Left renal pelvis (tissue), 4 donors: ENCODE data around the gene STKLD1. TPM values are rescaled to one million over a fixed set of nuclear protein-coding genes. Genes with fewer than 3 reads are reported as not detected.
"Not testable (repeated sequence)": the region's sequence is repeated elsewhere in the genome, so short reads cannot be mapped to it uniquely, and the experiment has no call there.

ENCODE experiments used
- DNase-seq, 4 donors: peaks; one replicate each; pipeline ENCODE4 v3.0.0-alpha.2; 2013; ENCODE audit warnings: low read depth in 4 of 4, low spot score in 3 of 4
- polyA plus RNA-seq, 4 donors: library from polyadenylated mRNA; unstranded; fragments of 120-200 nt; gene quantifications; one replicate each; pipeline ENCODE4 v1.2.1, GENCODE V29; 2013; ENCODE audit not compliant: insufficient read length in 4 of 4

Gene STKLD1
- 1 to 10 TPM; 2.9 to 6.7 (median 4.5) TPM for polyA plus RNA-seq

DNA sequence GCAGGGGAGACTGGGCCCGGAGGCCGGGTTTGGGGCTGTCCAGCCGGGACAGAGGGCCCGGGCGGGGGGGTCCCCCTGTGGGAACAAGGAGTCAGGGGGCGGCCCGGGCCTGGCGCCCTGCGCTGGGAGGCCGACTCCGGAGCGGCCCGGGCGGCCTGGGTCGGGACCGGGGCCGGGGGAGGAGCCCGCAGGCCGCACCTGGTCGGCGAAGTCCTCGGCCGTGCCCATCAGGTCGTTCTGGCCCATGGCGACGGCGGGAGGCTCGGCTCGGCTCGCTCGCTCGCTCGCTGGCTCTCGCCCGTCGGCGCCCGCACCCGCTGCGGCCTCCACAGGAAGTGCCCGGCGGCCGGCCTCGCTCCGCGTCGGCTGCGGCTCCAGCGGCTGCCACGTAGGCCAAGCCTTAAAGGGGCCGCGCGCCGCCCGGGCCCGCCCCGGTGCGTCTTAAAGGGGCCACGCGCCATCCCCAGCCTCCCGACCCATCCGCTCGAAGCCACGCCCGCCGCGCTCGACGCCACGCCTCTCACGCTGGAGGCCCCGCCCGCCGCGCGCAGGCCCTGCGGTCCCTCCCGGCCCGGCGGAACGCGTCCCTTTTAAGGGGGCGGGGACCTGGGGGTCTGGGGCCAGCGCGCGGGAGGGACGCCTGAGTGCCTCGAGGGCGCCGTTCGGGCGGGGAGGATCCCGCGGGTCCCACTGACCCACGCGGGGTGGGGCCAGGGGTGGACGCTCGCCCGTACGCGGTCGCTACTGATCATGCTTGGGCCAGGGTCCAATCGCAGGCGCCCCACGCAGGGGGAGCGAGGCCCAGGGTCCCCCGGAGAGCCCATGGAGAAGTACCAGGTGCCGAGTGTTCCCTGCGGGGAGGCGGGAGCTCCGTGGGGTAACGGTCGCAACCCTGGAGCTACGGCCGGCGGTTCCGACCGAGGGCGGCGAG lies at the start of gene STKLD1, which contains the start of gene SURF4:
TSS of gene STKLD1 (plus strand) at position 643 of the 931 bp plus-strand sequence. CDS start at position 751, 108 bp downstream.
TSS of gene SURF4 (minus strand) at position 337 of the 931 bp plus-strand sequence. CDS start at position 246, 91 bp downstream.
- peak; percentile 82 to 90 (median 90) for DNase-seq

DNA sequence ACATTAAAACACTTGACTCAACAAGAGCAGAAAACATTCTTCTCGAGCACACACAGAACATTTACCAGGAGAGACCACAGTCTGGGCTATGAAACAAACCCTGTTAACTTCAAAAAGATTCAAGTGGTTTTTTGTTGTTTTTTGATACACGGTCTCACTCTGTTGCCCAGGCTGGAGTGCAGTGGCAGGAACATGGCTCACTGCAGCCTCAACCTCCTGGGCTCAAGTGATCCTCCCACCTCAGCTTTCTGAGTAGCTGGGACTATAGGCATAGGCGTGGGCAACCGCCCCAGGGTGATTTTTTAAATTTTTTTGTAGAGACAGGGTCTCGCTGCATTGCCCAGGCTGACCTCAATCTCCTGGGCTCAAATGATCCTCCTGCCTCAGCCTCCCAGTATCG lies 49.1 kb upstream of the STKLD1 start:
- DNase-seq: not testable (repeated sequence)

DNA sequence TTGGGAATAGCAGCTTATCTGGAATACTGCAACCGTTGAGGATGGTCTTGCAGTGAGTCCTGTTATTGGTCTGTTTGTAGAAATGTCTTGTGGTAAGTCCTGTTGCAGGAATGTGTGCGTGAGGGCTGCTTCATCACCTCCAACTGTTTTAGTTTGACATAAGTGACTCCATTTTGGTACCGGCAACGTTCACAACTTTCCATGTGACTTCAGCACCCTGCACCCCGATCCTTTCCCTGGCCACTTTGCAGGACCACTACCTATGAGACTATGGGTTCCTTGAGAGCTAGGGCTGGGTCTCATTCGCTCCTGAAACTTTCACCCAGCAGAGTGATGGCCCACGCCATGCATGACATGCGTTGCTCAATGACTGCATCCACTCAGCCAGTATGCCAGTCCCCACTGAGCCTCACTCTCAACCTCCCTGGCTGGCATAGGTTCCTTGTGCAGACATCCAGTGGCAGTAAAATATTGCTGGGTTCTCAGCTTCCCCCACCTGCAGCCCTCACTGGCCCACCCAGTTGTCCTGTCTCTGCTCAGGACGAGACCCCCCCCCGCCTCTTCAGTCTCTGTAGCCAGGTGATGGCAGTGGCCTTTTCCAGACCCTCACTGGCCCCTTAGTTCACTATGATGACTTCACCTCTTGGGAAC lies 48.2 kb upstream of the STKLD1 start:
- DNase-seq: no peak

DNA sequence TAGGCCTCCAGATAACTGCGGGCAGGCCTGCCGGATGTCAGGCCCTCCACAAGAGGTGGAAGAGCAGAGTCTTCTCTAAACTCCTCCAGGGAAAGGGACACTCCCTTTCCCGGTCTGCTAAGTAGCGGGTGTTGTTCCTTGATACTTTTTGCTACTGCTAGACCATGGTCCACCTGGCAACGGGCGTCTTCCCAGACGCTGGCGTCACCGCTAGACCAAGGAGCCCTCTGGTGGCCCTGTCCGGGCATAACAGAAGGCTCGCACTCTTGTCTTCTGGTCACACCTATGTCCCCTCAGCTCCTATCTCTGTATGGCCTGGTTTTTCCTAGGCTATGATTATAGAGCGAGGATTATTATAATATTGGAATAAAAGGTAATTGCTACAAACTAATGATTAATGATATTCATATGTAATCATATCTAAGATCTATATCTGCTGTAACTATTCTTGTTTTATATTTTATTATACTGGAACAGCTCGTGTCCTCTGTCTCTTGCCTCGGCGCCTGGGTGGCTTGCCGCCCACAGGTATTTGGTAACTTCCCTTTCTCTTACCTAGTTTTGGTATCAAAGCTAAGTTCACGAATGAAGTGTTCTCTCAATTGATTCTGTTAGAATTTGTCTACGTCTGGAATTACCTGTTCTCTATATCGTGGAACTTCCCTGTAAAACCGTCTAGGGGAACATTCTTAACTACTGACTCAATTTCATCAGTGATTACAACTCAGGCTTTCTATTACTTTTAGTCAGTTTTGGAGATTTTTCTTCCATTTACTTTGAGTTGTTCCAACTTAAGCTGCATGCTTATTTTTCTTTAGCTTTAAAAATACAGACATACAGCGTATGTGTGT lies 46.6 kb upstream of the STKLD1 start:
- not testable (repeated sequence) for DNase-seq

DNA sequence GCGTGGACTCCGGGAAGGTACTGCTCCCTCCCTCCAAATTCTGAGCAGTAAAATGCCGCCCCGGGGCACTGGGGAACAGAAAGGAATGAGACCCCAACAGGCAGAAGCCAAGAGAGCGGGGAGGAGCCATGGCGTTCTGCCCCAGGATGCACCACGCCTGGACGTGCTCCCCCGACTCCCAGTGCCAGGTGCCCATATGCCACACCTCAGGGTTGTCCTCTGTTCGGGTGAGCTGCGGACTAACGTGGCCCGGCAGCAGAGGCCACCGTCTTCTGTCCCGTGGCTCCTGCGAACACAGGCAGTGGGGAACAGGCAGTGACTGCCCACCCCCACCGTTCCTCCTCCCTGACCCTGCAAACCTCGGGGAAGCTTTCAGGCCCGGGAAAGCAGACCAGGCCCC lies 44.9 kb upstream of the STKLD1 start:
- no peak for DNase-seq

DNA sequence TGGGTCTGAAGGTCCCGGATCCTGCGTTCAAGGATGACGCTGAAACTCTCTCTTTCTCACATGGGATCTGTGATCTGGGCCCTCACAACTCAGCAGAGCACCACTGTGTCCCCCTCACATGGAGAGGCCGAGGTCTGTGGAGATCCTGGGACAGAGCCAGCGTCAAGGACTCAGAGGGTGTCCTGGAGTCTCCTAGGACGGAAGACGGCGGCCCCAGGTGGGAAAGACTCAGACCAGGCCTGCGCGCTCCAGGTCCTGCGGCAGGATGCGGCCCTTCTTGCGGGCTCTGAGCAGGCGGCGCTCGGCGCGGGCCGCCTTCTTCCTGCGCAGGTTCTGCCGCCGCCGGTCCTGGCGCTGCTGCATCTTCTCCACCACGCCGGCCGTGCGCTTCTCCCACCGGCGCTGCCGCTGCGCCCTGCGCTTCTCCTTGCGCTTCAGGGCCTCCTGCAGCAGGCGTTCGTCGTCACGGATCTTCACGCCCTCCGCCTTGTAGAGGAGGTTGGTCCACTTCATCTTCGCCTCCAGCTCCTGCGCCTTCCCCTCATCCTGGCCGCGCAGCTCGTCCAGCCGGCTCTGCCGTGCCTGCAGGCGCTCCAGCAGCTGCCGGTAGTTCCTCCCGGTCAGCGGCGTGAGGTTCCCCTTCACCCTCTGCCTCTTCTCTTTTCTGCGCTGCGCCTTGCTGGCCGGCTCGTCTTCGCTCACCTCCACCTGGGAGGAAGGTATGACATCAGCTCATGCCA lies 44.4 kb upstream of the STKLD1 start:
- DNase-seq: no peak

DNA sequence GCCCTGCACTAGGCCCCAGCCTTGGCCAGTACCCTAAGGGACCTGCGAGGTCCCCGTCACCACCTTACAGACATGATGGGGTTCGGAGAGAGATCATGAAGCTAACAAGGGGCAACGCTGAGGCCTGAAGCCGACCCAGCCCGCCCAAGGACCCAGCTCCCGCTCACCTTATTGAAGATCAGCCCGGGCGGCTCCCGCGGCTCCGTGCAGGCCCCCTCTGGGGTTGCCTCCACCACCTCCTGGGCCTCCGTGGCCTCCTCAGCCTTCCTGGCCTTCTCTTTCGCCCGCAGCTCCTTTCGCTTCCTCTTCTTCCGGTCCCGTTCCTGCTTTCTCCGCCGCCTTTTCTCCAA lies 43.8 kb upstream of the STKLD1 start:
- no peak for DNase-seq

DNA sequence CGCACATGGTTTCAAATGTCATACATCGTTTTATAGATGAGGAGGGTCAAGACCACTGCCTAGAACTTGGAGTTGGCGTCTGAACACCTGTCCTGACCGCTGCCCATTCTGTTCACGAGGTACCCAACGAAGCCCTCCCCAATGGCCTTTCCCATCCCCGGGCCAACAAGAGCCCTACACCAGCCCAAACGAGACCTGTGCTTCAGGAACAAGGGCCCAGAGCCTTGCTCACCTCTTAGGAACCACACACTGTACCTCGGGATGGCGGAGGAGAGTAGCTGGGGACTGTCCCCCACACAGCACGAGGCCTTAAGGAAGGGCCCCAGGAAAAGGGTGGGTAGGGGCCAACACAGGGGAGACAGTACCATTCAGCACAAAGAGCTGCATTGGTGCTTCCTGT lies 43.2 kb upstream of the STKLD1 start:
- no peak for DNase-seq

DNA sequence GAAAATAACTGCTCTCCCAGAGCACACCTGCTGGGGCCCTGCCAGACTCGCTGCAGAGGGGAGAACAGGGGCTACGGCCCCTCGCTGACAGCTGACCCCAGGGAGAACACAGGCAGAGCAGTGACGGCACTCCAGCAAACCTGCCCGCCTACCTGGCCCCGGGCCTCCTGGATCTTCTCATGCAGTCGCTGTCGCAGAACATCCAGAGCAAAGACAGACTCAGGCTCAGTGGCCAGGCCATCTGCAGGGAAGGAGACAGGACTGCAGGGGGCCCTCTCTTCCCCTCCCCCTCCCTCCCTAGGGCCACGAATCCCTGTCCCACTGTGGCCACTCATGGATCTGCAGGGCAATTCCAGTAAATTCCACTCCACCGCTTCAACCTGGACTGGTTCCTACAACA lies 42.6 kb upstream of the STKLD1 start:
- no peak for DNase-seq

DNA sequence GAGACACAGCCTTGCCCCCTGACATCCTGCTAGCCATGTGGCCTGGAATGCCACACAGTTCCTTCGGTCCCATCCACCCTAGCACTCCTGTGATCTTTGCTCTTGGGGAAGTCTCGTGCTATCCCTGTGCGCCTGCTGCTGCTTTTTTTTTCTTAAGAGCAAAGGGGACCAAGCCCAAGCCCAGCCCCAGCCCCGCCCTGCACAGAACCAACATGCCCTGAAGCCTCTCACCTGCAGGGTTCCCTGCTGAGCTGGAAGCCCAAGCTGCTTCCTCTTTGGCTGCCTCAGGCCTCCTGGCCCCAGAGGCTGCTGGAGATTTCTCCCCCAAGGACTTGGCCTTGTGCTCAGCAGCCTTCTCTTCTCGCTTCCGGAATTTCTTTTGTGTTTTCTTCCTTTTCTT lies 42.0 kb upstream of the STKLD1 start:
- no peak for DNase-seq

DNA sequence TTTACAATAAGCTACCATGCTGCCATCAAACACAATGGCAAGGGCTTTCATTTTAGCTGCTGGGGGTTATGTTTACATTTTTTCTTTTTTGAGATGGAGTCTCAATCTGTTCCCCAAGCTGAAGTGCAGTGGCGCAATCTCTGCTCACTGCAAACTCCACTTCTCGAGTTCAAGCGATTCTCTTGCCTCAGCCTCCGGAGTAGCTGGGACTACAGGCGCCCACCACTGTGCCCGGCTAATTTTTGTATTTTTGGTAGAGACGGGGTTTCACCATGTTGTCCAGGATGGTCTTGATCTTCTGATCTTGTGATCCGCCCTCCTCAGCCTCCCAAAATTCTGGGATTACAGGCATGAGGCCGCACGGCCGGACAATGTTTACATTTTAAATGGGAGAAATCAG lies 41.3 kb upstream of the STKLD1 start:
- not testable (repeated sequence) for DNase-seq

DNA sequence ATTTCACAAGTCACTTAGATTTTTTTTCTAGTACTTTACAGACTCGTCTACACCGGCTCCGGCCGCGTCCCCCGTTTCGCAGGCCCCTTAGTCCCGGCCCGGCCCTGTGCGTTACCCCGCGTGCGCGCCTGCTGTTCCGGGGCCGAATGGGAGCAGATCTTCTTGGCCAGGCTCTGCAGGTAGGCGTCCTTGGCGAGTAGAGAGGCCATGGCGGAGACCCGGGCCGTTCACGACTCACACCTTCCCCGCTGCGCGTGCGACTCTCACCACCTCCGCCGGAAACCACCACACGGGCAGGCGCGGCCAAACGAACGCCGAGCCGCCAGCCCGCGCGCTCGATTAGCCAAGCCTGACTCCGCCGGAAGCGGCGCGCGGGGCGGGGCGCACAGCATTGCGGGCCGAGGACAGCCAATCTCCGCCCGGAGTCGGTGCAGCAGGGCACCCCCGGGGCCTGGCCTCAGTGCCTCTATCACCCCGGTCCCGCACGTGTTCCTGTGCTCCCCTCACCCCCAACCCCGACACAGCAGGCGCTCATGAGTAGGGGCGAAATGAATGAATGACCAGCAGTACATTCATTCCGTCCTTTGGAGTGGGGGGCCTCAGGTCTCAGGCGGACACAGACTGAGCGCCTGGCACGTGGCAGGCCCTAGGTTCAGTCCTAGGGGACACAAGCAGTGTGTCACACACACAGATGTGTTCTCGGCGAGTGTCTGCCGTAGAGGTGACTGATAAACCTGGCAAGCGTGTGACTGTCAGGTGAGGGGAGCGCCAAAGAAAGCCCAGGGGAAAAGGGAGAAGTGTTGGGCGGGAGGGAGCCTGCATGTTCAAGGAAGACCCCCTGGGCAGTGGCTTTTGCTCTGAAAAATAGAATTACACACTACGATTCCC lies 40.0 kb upstream of the STKLD1 start, which contains the start of gene SURF6:
TSS of gene SURF6 (minus strand) at position 265 of the 888 bp plus-strand sequence. CDS start at position 209, 56 bp downstream.
- DNase-seq: peak; percentile 53 to 78 (median 73)

DNA sequence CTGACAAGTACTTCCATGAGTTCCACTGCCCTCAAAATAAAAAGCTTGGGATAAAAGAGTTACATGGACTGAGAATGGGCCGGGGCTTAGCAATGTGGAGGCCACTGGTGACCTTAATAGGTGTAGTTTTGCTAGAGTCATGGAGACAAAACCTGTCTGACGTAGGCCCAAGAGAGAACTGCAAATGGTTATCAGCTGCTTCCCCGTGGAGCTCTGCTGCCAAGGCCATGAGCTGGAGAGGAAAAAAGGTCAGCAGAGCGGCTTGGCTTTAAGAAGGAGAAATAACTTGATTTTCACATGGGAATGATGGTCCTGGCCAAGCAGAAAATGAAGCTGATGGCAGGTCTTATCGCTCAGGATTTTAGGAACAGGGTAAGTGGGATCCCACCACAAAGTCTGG lies 36.5 kb upstream of the STKLD1 start:
- DNase-seq: no peak

DNA sequence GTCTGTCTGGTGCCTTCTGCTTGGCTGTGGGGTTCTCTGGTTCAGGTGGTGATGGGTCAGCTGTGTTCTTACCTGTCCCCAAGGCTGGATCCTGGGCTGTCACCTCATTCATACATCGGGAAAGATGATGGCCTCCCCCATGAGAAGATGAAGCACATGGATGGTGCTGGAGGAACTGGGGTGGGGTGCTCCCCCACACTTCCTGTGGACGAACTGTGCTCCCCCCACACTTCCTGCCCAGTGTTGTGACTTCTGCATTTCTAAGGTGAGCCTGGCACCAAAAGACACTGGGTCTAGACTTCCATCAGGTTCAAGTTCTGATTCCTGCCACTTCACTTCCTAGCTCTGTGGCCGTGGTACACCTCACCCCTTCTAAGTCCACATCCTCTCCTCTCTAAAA lies 35.9 kb upstream of the STKLD1 start:
- no peak for DNase-seq

DNA sequence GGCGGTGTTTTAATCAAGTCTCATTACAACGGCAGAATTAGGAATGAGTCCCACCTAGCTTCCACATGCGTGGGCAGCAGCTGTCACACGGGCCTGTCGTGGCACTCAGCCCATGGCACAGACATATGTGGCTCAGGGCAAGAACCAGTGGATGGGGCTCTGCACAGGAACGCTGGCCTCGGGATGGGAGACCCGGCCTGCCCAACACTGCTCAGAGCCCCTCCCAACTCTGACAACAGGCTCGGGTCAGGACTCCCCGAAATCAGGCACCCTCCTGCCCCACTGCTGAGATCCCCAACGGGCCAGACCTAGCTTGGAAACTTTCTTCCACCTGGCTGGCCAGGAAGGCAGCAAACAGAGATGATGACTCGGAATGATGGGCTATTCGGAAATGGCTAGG lies 35.2 kb upstream of the STKLD1 start:
- no peak for DNase-seq

DNA sequence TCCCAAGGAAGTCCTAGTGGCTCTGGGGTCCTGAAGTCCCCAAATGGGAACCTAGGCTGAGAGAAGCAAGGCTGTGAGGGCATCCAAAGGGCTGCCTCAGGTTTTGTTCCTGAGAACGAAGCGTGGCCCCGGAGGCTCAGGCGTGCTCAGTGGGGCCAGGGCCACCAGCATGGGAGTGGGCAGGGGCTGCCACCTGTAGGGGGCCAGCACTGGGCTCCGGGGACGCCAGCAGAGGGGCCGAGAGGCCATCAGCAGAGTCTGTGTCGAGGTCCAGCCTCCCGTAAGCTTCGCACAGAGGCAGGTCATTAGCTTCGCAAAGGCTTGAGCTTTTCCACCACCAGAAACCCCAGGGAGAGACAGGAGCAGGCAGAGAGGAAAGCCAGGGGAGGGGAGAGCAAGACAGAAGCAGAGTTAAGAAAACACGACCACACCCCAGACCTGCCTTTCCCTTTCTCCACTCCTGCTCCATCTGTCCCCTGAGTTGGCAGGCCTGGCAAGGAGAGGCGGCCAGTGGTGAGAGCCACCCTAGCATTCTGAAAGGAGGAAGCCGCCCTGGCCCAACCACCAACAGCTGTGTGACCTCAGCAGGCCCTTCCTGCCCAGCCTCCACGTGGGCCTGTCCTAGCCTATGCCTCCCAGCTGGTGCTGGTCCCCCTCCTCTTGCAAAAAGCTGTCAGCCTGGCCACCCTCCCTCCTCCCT lies 34.6 kb upstream of the STKLD1 start:
- no peak for DNase-seq

DNA sequence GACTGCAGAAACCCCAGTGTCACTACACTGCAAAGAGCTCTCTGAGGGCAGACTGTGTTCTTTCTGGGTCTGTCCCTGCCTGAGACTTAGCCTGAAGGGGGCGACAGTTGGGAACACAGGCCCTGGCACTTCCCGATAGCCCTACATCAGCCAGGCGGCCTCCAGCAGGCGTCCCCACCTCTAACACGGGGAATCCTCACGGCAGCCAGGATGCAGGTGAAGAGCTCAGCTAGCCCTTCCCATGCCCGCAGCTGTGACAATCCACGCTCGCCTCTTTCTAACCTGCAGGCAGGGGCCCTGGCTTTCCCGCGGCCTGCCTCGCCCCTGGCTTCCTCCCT lies 34.1 kb upstream of the STKLD1 start:
- DNase-seq: no peak

DNA sequence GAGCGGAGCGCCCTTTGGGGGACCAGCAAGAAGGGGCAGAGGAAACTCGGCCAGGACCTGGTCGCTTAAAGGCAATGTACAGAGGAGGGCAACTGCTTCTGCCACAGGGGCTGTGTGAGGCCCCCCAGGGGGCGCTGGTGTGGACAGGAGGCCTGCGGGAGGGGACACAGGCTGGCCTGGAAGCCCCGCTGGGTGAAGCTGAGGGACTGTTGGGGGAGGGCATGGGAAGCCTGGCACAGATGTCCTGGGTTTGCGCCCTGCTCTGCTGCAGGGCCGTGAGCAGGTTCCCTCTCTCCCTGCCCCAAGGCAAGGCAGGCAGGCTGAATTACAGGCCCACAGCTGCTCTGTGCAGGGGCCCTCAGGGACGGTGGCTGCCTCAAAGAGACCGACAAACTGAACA lies 33.6 kb upstream of the STKLD1 start:
- no peak for DNase-seq

DNA sequence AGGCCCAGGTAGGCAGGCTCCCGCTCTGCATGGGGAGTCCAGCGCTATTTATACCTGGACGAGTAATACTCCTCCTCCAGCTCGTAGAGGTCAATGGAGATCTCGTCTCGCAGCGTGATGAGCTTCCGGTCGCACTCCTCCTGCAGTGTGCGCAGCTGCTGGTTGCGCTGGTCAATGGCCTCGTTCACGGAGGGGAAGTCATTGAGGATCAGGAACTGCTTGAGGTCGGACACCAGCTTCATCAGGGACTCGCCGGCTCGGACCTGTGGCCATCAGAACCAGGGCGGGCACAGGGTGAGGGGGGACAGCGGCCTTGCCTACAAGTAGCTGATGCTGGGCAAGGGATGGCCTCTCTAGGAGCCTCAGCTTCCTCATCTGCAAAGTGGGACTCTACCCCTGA lies 32.1 kb upstream of the STKLD1 start:
- no peak for DNase-seq
